Fibroblast of pulmonary artery (primary cell): ENCODE measurements around the gene SNRPB2.
A peak's percentile ranks its signal among the peaks of the same experiment; 100 is the strongest.

Experiments used
- DNase-seq: peaks from one replicate; pipeline ENCODE4 v3.0.0-alpha.2; 2010; ENCODE audit warnings: low read depth
- H3K4me3 ChIP-seq: replicated peaks from 2 replicates; pipeline ENCODE4 v1.5.1; 2011; ENCODE audit warnings: low read depth, mild to moderate bottlenecking, control low read depth, low read length, moderate library complexity
- CTCF ChIP-seq: IDR thresholded peaks from 2 replicates; pipeline ENCODE4 v1.5.1; 2011; ENCODE audit warnings: mild to moderate bottlenecking, control low read depth, low read length, inconsistent platforms; ENCODE audit errors: missing control alignments

Gene SNRPB2

GRCh38 chr20:16758454-16759180 is 28.8 kb downstream of the SNRPB2 start:
- no peak for TF ChIP-seq CTCF
- DNase-seq, result no peak
- H3K4me3 ChIP-seq, result no peak overlapping the region

GRCh38 chr20:16759181-16759563 is 29.3 kb downstream of the SNRPB2 start:
- peak; percentile 4 for DNase-seq
- no peak for TF ChIP-seq CTCF
- no peak overlapping the region for H3K4me3 ChIP-seq

GRCh38 chr20:16760431-16761304 is 30.8 kb downstream of the SNRPB2 start:
- no peak overlapping the region for H3K4me3 ChIP-seq
- no peak for TF ChIP-seq CTCF
- no peak for DNase-seq

- peak; percentile 86 for DNase-seq
- TF ChIP-seq CTCF, result peak; percentile 89
- no peak overlapping the region for H3K4me3 ChIP-seq
Observed at GRCh38 chr20:16761305-16761829, 31.5 kb downstream of the SNRPB2 start.

- TF ChIP-seq CTCF, result no peak
- no peak for DNase-seq
- no peak overlapping the region for H3K4me3 ChIP-seq
Observed at GRCh38 chr20:16764560-16764959, 34.7 kb downstream of the SNRPB2 start.

- TF ChIP-seq CTCF, result no peak
- no peak for DNase-seq
- no peak overlapping the region for H3K4me3 ChIP-seq
Observed at GRCh38 chr20:16771213-16771612, 41.4 kb downstream of the SNRPB2 start.
